ENCODE measurements around the gene KRTAP9-6. TPM values are rescaled to one million over a fixed set of nuclear protein-coding genes. Genes with fewer than 3 reads are reported as not detected.
"Not testable (repeated sequence)": the region's sequence is repeated elsewhere in the genome, so short reads cannot be mapped to it uniquely, and the experiment has no call there.

KRTAP9-6 gene
- polyA plus RNA-seq, 1 donor: 0.42 TPM

GRCh38 chr17:41271323-41271722, 6.1 kb downstream of the KRTAP9-6 start:
- DNase-seq: not testable (repeated sequence)

GRCh38 chr17:41271858-41272257, 6.7 kb downstream of the KRTAP9-6 start:
- DNase-seq: no peak

DNA sequence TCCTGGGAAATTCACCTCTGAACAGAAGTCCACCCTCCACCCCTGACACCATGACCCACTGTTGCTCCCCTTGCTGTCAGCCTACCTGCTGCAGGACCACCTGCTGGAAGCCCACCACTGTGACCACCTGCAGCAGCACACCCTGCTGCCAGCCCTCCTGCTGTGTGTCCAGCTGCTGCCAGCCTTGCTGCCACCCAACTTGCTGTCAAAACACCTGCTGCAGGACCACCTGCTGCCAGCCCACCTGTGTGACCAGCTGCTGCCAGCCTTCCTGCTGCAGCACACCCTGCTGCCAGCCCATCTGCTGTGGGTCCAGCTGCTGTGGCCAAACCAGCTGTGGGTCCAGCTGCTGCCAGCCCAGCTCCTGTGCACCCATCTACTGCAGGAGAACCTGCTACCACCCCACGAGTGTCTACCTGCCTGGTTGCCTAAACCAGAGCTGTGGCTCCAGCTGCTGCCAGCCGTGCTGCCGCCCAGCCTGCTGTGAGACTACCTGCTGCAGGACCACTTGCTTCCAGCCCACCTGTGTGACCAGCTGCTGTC, 10.5 kb downstream of the KRTAP9-6 start, which contains the start of gene KRTAP9-7:
Gene KRTAP9-7, plus strand, starts transcription at position 51 of the 543 bp plus-strand sequence. Its CDS starts 0 bp downstream, at position 51.
- not testable (repeated sequence) for DNase-seq

DNA sequence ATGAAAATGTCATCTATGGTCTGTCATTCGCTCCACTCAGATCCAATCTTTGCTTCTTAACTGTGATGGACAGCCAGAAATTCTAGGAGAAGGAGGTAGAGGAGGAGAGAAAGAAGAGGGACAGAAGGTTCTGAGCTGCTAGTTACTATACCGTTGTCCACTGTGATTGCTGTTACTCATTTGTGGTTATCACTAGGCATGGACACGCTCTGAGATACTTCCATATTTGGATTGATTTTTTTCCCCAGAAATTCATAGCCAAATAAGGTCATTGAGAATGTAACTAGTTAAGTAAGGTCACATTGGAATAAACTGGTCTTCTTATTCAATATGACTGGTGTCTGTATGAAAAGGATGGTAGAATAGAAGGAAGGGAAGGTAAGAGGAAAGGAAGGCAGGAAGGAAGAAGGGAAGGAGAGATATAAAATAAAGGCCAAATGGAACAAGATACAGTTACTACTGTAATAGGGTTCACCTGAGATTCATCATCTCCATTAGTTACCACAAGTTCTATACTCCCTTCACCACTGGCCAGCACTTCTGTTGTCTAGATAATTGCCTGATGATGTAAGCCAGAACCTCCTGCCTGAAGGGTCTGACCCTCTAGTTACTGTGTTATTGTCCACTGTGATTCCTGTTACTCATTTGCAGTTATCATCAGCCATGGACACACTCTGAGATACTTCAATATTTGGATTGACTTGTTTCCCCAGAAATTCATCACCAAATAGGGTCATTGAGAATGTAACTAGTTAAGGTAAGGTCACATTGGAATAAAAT, 13.2 kb downstream of the KRTAP9-6 start:
- DNase-seq: no peak

DNA sequence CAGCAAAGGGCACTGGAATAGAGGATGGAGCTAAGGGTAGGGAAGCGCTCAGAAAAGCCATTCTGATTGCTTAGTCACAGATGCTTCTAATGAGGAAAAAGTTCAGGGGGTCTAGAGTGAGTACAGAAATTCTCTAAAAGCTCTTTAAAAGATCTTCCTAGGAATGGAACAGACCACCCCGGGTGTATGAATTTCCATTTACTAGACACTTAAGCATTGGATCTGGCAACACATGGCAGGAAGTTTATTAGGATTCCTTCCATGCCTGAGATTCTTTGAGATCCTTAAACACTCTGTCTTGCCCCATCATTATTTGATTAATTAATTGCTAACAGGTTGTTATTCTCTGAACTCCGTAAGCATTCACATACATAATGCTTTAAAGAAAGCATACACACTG, 18.9 kb downstream of the KRTAP9-6 start:
- DNase-seq: no peak

DNA sequence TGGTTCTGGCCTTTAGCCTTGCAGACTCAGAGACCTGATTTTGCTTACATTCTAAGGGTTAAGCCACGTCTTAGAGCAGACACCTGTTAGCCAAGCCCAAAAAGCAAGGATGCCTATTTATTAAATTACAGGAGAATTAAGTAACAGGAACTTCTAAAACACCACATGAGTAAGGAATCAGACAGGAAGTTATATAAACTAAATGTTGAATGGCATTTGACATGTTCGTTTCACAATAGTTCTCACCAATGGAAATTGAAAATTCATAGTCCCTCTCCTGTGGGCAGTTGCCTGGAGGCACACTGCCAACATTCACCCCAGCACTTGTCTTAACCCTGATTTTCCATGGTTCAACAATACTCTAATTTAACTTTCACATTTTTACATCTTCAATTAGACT, 19.4 kb downstream of the KRTAP9-6 start:
- DNase-seq: no peak

GRCh38 chr17:41287050-41287449, 21.9 kb downstream of the KRTAP9-6 start:
- no peak for DNase-seq

- DNase-seq: no peak
Measured at GRCh38 chr17:41294016-41294415, 28.8 kb downstream of the KRTAP9-6 start.

- no peak for DNase-seq
Measured at GRCh38 chr17:41296846-41297245, 31.7 kb downstream of the KRTAP9-6 start.

- DNase-seq: no peak
Measured at GRCh38 chr17:41298458-41299135, 33.4 kb downstream of the KRTAP9-6 start.

GRCh38 chr17:41301204-41301790, 36.1 kb downstream of the KRTAP9-6 start:
- no peak for DNase-seq

DNA sequence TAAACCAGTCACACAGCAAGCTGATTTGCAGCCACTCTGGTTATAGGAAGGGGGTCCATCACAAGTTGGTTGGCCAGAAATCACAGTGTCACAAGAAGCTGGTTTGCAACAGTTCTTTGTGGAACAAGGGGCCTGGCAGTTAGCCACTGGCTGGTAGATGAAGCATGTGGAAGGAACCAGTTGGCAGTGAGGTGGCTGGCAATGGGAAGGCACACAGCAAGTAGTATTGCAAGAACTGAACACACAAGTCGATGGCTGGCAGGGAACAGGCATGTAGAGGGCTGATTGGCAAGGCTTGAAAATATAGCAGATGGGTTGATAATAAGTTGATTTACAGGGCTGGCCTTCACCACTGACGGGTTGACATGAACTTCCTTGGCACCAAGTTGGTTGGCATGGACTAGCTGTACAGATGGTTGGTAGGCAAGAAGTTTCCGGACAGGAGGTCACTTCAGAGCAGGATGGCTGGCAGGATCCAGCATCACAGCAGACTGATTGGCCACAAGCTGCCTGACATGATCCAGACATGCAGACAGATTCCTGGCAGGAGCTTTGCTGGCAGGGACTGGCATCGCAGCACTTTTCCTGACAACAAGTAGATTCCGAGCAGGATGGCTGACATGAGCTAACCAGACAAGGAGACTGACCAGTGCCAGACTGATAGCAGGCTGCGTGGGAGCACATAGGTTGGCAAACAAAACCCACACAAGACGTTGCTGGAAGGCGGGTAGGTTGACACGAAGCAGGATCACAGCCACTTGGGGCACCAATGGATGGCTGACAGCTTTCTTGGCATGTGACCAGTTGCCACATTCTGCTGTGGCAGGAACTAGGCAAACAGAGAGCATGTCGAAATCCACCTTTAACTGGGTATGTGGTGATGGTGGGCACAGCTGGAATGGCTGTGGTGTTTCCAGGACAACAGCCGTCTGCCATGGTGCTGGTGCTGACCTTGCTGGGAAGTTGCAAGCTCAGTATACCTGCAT, 37.0 kb downstream of the KRTAP9-6 start, which contains the start of gene KRTAP29-1:
Gene KRTAP29-1, minus strand, starts transcription at position 936 of the 986 bp plus-strand sequence. Its CDS starts 0 bp downstream, at position 936.
- no peak for DNase-seq

GRCh38 chr17:41302981-41303380, 37.8 kb downstream of the KRTAP9-6 start:
- no peak for DNase-seq

DNA sequence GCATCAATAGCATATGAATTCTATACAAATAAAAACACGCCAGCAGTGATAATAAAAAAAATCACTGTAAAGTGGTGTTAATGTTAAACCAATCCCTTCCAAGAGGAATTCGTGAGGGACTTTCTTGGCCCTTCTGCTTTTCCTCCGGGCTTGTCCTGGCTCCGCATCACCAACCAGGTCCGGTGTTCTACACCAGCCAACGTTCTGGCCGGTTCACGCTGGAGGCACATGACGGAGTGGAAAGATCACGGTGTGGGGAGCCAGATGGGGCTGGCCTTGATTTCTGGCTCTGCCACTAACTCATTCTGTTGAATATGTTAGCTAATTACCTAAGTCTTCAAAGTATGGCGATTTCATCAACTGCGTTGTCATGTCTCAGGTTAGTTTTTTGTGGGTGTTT, 38.9 kb downstream of the KRTAP9-6 start:
- no peak for DNase-seq

- DNase-seq: no peak
Measured at GRCh38 chr17:41307647-41308046, 42.5 kb downstream of the KRTAP9-6 start.

DNA sequence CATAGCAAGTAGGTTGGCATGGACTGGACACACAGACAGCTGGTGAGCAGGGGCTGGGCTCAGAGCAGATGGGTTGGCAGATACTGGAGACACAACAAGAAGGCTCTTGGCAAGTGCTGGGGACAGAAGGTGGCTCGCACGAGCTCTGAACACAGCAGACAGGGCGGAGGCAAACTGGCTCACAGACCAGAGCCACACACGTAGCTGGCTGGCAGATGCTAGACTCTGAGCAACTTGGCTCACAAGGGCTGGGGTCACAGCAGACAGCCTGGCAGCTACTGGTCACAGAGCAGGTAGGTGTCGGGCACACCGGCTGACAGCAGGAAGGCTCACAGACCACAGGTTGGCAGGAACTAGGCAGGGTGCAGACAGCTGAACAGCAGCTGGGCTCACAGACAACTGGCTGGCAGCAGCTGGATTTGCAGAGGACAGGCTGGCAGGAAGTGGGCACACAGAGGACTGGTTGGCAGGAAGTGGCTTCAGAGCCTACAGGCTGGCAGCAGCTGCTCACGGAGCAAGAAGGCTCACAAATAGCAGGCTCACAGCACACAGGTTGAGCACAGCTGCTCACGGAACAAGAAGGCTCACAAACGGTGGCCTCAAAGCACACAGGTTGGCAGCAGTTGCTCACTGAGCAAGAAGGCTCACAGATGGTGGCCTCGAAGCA, 43.2 kb downstream of the KRTAP9-6 start:
- no peak for DNase-seq

DNA sequence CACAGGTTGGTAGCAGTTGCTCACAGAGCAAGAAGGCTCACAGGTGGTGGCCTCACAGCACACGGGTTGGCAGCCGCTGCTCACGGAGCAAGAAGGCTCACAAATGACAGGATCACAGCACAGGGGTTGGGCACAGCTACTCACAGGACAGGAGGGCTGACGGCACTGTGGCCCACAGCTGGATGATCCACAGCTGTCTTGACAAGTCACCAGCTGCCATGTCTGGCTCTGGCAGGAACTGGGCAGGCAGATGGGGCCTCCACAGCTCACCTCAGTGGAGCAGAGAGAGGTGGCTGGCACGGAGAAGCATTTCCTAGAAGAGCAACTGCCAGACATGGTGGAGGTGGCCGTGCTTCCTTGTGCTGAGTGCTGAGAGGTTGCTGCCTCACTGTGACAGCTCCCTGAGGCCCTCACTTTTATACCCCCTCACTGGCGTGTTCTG, 43.8 kb downstream of the KRTAP9-6 start, which contains the start of gene KRTAP16-1:
Gene KRTAP16-1, minus strand, starts transcription at position 392 of the 442 bp plus-strand sequence. Its CDS starts 56 bp downstream, at position 336.
- DNase-seq: no peak

DNA sequence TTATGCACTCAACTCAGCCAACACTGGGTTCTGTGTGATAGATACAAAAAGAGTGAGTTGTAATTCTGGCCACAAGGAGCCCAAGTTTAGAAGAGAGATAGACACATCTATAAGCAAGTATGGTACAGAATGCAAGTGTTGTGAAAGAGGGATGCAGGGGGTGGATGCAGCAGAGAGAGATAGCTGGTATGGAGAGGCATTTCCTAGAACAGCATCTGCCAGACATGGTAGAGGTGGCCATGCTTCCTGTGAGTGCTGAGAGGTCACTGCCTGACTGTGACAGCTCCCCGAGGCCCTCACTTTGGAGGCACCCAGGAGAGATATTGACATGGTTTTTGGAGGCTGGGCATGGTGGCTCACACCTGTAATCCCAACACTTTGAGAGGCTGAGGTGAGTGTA, 45.9 kb downstream of the KRTAP9-6 start:
- no peak for DNase-seq

DNA sequence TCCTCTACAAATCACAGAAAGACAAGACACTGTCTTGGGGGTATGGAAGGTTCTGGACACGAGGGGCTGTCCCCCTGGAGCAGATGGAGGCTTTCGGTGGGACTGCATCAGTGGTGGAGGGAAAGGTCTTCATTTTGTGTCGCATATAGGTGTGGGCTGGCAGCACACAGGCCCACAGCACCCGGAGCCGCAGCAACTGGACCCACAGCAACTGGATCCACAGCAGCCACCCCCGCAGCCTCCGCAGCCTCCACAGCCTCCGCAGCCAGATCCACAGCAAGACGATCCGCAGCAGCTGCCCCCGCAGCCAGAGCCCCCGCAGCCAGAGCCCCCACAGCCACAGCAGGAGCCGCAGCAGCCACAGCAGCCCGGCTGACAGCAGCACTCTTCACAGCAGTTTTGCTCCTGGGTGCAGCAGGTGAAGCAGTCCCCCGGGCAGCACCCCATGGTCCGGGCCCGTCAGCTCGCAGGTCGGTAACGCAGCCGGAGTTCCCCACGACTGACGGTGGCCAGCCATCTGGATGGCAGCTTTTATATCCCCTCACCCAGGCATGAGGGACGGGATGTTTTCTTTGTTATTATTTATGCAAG, 50.1 kb downstream of the KRTAP9-6 start, which contains the start of gene KRTAP17-1:
Gene KRTAP17-1, minus strand, starts transcription at position 507 of the 591 bp plus-strand sequence. Its CDS starts 60 bp downstream, at position 447.
- DNase-seq: no peak
